ENCODE data around the gene PAX7. TPM values are rescaled to one million over a fixed set of nuclear protein-coding genes. Genes with fewer than 3 reads are reported as not detected.

Gene PAX7
- total RNA-seq, 1 experiment from 2014 or later, result 0.15 TPM

DNA sequence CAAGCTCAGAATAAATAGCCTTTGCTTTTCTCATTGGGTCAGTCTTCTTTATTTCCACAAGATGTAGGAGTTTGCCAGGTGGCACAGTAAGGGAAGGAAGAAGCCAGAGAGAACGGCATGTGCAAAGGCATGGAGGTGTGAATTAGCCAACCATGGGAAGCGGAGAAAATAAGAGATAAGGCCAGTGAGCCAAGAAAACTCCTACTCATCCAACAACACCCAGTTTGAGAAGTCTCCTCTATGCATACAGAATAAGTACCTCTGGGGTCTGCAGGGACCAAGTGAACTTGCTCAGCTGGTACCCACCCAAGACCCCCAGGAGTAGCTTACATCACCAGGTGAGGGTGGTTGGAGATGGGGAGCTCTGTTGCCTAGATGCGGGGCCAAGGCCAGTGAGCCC lies 162.1 kb downstream of the PAX7 start:
- no CpG with 5 or more reads among the region's 3 CpGs for WGBS (ENCODE audit: extremely low coverage, insufficient read length, low lambda C conversion rate)

More for the DNA sequence above, 162.1 kb downstream of the PAX7 start:
- H2AFZ ChIP-seq (ENCODE audit: low read length), result no peak overlapping the region
- H3T11ph ChIP-seq (ENCODE audit: low read length), result no peak overlapping the region
- Mint-ChIP-seq H3K4me1 (peaks cover 15 to 39% of the 10 kb centered on the region in 2 experiments), H3K27me3 (ENCODE audit: low read depth) (peaks cover 41% of the 10 kb centered on the region), H3K36me3 (ENCODE audit: insufficient read depth in 1 of 3, low read depth in 3 of 3) (no peaks in the 10 kb centered on the region), H3K4me3 (no peak overlapping the region), H3K9me3 (no peaks in the 10 kb centered on the region; a peak in 1 of 5 replicates), H3K27ac (no peak overlapping the region)
- H4K20me1 ChIP-seq (ENCODE audit: control insufficient read depth, insufficient read depth, insufficient read length), result no peaks in the 10 kb centered on the region
- H3K23me2 ChIP-seq (ENCODE audit: insufficient read length, low read depth, low read length, poor library complexity, severe bottlenecking), result no peaks in the 10 kb centered on the region
- H4K5ac ChIP-seq (ENCODE audit: insufficient read length, low read depth, low read length), result no peak overlapping the region
- no peak overlapping the region for H3K27ac ChIP-seq (ENCODE audit: insufficient read length, low read depth, low read length)
- H3K14ac ChIP-seq (ENCODE audit: insufficient read depth, low read length), result no peak overlapping the region
- H2BK12ac ChIP-seq (ENCODE audit: insufficient read length, low read depth, low read length), result no peak overlapping the region
- H2AK5ac ChIP-seq (ENCODE audit: insufficient read length, low read length), result no peak overlapping the region
- H2BK20ac ChIP-seq (ENCODE audit: low read depth, low read length, poor library complexity, severe bottlenecking), result no peak overlapping the region
- H3K18ac ChIP-seq (ENCODE audit: insufficient read length, low read depth, low read length), result no peak overlapping the region
- TF ChIP-seq, protein P1, sequence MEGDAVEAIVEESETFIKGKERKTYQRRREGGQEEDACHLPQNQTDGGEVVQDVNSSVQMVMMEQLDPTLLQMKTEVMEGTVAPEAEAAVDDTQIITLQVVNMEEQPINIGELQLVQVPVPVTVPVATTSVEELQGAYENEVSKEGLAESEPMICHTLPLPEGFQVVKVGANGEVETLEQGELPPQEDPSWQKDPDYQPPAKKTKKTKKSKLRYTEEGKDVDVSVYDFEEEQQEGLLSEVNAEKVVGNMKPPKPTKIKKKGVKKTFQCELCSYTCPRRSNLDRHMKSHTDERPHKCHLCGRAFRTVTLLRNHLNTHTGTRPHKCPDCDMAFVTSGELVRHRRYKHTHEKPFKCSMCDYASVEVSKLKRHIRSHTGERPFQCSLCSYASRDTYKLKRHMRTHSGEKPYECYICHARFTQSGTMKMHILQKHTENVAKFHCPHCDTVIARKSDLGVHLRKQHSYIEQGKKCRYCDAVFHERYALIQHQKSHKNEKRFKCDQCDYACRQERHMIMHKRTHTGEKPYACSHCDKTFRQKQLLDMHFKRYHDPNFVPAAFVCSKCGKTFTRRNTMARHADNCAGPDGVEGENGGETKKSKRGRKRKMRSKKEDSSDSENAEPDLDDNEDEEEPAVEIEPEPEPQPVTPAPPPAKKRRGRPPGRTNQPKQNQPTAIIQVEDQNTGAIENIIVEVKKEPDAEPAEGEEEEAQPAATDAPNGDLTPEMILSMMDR (conservative IDR thresholded peaks at IDR 0.05), result no peak
- H4K91ac ChIP-seq (ENCODE audit: insufficient read length, low read depth, low read length), result no peak overlapping the region
- H3K9ac ChIP-seq (ENCODE audit: extremely low read depth, insufficient read length, low read length), result no peak overlapping the region
- H4K8ac ChIP-seq (replicated peaks; ENCODE audit: insufficient read length, low read depth, low read length), result no peak overlapping the region
- H3K9me3 ChIP-seq (ENCODE audit: control insufficient read depth, low read depth, low read length), result no peaks in the 10 kb centered on the region
- H3K23ac ChIP-seq (ENCODE audit: insufficient read length, low read depth, low read length), result no peak overlapping the region
- H3K79me2 ChIP-seq (ENCODE audit: insufficient read depth, low read length), result no peaks in the 10 kb centered on the region
- H2BK5ac ChIP-seq (ENCODE audit: insufficient read length, low read length), result no peak overlapping the region
- H3K79me1 ChIP-seq (ENCODE audit: insufficient read depth, low read depth, low read length, poor library complexity, severe bottlenecking), result no peaks in the 10 kb centered on the region
- H3K56ac ChIP-seq (ENCODE audit: insufficient read length, low read depth, low read length), result no peak overlapping the region
- H3K4me1 ChIP-seq (ENCODE audit: insufficient read depth, low read length), result no peaks in the 10 kb centered on the region; the same call in 1 of the 2 replicates
- H3K4ac ChIP-seq (ENCODE audit: low read depth, low read length), result no peak overlapping the region
- H3K4me2 ChIP-seq (ENCODE audit: insufficient read depth, insufficient read length, low read length), result no peak overlapping the region
- no peak overlapping the region for H2BK120ac ChIP-seq (ENCODE audit: low read depth, low read length, poor library complexity, severe bottlenecking)
- H2BK15ac ChIP-seq (ENCODE audit: low read depth, low read length), result no peak overlapping the region
- H3K27me3 ChIP-seq (ENCODE audit: insufficient read depth, low read length), result no peaks in the 10 kb centered on the region
- no peak for DNase-seq

All from H9 (cell line).